HL-60 (cell line): Measurements from ENCODE around the gene ADGRB3.

ENCODE experiments used
- DNase-seq, 2 experiments: peaks; one replicate each; pipeline ENCODE4 v3.0.0-alpha.2; 2010 to 2020; ENCODE audit warnings: low read depth in 1 of 2, low spot score in 1 of 2
- H3K27ac ChIP-seq: fragments of 250-450 bp; sonication (Bioruptor Pico); replicated peaks from 2 replicates; pipeline ENCODE4 v1.5.1; 2020; ENCODE audit warnings: mild to moderate bottlenecking, moderate library complexity
- H3K27me3 ChIP-seq: fragments of 250-450 bp; sonication (Bioruptor Pico); 2 replicates; pipeline ENCODE4 v1.5.1; 2021; ENCODE audit warnings: mild to moderate bottlenecking, moderate library complexity; ENCODE audit not compliant: insufficient read depth, poor library complexity, severe bottlenecking
- H3K4me3 ChIP-seq: replicated peaks from 2 replicates; pipeline ENCODE4 v1.5.1; 2011; ENCODE audit warnings: mild to moderate bottlenecking, control low read depth, low read length; ENCODE audit not compliant: insufficient read depth
- GABPA ChIP-seq: IDR thresholded peaks from 2 replicates; pipeline ENCODE4 v1.6.1; 2012; ENCODE audit warnings: low read depth
- POLR2AphosphoS5 ChIP-seq: IDR thresholded peaks from 2 replicates; pipeline ENCODE4 v1.6.1; 2012; ENCODE audit warnings: low read depth
- SPI1 ChIP-seq: IDR thresholded peaks from 2 replicates; pipeline ENCODE4 v1.6.1; 2012; ENCODE audit warnings: low read depth, mild to moderate bottlenecking, borderline replicate concordance
- TF ChIP-seq, protein P1 (sequence below): IDR thresholded peaks from 2 replicates; pipeline ENCODE4 v1.6.1; 2012; ENCODE audit warnings: low read depth; ENCODE audit not compliant: insufficient replicate concordance
- TF ChIP-seq, protein P2 (sequence below): IDR thresholded peaks from one replicate; pipeline ENCODE4 v1.5.1; 2011; ENCODE audit warnings: low read length, control low read depth, inconsistent platforms; ENCODE audit not compliant: insufficient read depth

The ADGRB3 gene

DNA sequence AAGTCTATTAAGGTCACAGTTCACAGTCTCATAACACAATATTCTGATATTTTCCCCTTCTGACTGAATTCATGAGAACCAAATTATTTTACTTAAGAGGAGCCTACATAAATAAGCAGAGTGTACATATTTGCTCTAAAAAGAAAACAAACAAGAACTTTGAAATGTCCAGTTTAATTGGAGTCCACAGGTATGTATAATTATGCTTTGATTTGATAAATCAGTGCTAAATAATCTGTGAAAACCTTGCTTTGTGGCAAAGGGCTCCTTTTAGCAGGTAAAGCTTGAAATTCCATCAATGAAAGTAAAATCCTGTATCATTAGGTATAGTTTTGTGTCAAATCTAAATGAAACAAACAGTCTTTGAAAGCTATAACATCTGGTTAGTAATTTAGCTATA is 69.4 kb downstream of the ADGRB3 start:
- DNase-seq = no peak
- H3K4me3 ChIP-seq = no peak overlapping the region

DNA sequence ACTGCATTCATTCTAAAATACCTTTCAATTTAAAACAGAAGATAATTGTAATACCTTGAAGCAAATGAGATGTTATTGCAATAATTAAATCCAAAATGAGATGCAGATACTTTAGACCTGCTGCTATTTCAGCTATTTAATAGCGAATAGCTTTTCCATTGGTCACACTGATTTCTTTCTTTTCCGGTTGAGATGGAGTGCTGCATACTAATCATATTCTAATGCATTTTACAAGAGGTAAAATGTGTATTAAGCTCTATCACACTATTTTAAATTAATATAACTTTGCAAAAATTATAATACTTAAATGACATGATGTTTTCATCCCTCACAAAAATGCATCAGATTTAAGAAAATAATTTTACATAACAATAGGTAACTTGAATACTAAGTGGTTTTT is 74.0 kb downstream of the ADGRB3 start:
- TF ChIP-seq, protein P1, sequence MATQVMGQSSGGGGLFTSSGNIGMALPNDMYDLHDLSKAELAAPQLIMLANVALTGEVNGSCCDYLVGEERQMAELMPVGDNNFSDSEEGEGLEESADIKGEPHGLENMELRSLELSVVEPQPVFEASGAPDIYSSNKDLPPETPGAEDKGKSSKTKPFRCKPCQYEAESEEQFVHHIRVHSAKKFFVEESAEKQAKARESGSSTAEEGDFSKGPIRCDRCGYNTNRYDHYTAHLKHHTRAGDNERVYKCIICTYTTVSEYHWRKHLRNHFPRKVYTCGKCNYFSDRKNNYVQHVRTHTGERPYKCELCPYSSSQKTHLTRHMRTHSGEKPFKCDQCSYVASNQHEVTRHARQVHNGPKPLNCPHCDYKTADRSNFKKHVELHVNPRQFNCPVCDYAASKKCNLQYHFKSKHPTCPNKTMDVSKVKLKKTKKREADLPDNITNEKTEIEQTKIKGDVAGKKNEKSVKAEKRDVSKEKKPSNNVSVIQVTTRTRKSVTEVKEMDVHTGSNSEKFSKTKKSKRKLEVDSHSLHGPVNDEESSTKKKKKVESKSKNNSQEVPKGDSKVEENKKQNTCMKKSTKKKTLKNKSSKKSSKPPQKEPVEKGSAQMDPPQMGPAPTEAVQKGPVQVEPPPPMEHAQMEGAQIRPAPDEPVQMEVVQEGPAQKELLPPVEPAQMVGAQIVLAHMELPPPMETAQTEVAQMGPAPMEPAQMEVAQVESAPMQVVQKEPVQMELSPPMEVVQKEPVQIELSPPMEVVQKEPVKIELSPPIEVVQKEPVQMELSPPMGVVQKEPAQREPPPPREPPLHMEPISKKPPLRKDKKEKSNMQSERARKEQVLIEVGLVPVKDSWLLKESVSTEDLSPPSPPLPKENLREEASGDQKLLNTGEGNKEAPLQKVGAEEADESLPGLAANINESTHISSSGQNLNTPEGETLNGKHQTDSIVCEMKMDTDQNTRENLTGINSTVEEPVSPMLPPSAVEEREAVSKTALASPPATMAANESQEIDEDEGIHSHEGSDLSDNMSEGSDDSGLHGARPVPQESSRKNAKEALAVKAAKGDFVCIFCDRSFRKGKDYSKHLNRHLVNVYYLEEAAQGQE = no peak
- no peak for TF ChIP-seq GABPA

More for the DNA sequence above, 69.4 kb downstream of the ADGRB3 start:
- H3K27me3 ChIP-seq = no peaks in the 10 kb centered on the region
- no peak overlapping the region for H3K27ac ChIP-seq
- TF ChIP-seq, protein P2, sequence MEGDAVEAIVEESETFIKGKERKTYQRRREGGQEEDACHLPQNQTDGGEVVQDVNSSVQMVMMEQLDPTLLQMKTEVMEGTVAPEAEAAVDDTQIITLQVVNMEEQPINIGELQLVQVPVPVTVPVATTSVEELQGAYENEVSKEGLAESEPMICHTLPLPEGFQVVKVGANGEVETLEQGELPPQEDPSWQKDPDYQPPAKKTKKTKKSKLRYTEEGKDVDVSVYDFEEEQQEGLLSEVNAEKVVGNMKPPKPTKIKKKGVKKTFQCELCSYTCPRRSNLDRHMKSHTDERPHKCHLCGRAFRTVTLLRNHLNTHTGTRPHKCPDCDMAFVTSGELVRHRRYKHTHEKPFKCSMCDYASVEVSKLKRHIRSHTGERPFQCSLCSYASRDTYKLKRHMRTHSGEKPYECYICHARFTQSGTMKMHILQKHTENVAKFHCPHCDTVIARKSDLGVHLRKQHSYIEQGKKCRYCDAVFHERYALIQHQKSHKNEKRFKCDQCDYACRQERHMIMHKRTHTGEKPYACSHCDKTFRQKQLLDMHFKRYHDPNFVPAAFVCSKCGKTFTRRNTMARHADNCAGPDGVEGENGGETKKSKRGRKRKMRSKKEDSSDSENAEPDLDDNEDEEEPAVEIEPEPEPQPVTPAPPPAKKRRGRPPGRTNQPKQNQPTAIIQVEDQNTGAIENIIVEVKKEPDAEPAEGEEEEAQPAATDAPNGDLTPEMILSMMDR = no peak
- TF ChIP-seq SPI1 (no peak), GABPA (no peak), POLR2AphosphoS5 (no peak)
- TF ChIP-seq, protein P1 = no peak

DNA sequence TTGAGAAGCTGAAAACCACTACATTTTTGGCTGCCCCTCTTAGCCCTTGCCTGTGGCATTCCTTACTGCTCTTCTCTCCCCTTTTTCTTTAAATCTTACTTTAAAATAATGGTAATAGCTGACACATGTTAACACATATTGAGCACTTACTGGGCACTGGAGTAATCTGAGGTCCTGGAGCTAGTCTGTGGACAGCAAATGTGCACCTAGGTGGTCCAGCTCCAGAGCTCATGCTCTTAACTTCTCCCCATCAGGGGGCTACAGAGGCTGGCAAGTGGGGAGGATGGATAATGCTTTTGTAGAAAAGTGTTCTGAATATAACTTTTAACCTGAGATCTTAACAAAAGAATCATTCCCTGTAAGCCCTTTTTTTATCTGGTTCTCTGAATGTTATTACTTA is 74.8 kb downstream of the ADGRB3 start:
- Histone ChIP-seq H3K27me3 (no peaks in the 10 kb centered on the region), H3K27ac (no peak overlapping the region), H3K4me3 (no peak overlapping the region)
- TF ChIP-seq SPI1 (no peak), GABPA (no peak), POLR2AphosphoS5 (no peak)
- TF ChIP-seq, protein P1 = no peak
- TF ChIP-seq, protein P2 = no peak
- no peak for DNase-seq

More for the DNA sequence above, 74.0 kb downstream of the ADGRB3 start:
- no peak overlapping the region for H3K4me3 ChIP-seq
- no peak for DNase-seq
- no peaks in the 10 kb centered on the region for H3K27me3 ChIP-seq
- H3K27ac ChIP-seq = no peak overlapping the region

DNA sequence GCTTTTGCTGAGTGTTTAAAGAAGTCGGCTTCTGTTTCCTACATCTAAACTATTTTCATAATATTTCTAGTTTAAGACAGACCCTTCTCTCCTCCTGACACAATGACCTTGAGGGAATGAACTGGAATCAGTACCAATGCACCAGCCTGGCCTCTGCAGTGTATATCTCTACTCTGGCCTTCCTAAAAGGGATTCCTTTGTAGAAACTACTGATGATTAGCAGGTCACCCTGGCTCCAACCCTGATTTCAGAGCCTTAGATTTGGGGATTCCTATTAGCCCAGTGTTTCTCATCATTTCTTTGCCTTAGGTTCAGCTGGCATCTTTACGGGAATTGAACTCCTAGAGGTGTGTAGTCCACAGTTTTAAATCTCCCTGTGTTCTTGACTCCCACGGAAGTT is 75.4 kb downstream of the ADGRB3 start:
- TF ChIP-seq GABPA = no peak
- TF ChIP-seq SPI1 = no peak
- TF ChIP-seq, protein P1 = no peak
- TF ChIP-seq, protein P2 = no peak
- no peak for TF ChIP-seq POLR2AphosphoS5
- H3K27me3 ChIP-seq = no peaks in the 10 kb centered on the region
- H3K4me3 ChIP-seq = no peak overlapping the region
- DNase-seq = no peak
- no peak overlapping the region for H3K27ac ChIP-seq
